Activated gamma-delta T cell (primary cell): Measurements from ENCODE around the gene RPL10.

Source experiments
- DNase-seq: peaks from one replicate; lab custom pipeline; 2025; lab: John Stamatoyannopoulos, UW

RPL10 gene

DNA sequence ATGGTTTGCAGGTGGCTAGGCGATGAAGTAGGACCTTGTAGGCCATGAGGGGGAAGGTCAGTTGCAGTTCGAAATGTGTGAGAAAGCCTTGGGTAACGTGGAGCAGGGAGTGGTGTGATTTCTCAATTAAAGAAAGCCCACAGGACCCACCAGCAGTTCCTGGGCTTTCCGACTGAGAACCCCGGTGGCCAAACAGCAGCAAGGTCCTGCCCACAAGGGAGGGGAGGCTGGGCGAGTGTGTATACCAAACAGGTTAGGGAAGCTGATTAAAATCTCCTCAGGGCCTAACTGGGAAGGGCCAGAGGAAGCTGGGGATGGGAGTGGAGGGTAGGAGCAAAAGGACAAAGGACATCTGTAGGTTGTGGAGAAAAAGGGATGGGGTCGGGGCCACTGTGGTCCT, 32.7 kb downstream of the RPL10 start:
- no peak for DNase-seq

DNA sequence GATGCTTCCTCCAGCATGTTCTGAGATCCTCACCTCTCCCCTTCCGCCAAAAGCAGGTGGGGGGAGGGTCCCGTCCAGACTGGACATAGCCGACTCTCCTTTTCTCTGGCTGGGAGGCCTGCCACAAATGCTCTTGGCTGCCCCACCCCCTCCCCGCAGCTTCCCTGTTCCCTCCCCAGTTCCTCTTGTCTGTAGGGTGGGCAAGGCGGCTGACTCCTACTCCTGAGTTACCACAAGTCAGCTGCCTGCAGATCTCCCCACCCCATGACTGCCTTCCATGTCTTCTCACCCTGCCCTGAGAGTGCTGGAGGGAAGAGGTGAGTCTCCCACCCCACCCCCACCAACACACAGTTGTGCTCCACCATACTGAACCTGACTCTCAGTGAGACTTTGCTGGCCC, 33.2 kb downstream of the RPL10 start:
- no peak for DNase-seq

DNA sequence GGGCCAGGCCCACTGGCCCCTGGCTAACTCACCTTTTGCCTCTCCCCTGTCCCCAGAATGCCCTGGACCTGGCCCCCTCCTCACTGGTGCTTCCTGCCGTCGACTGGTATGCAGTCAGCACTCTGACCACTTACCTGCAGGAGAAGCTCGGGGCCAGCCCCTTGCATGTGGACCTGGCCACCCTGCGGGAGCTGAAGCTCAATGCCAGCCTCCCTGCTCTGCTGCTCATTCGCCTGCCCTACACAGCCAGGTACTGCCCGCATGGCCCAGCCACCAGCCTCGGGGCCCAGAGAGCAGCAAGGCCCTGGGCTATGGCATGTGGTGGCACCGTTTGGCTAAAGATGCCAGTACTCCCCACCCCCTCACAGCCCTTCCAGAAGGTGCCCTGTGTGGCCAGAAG, 34.0 kb downstream of the RPL10 start:
- no peak for DNase-seq

DNA sequence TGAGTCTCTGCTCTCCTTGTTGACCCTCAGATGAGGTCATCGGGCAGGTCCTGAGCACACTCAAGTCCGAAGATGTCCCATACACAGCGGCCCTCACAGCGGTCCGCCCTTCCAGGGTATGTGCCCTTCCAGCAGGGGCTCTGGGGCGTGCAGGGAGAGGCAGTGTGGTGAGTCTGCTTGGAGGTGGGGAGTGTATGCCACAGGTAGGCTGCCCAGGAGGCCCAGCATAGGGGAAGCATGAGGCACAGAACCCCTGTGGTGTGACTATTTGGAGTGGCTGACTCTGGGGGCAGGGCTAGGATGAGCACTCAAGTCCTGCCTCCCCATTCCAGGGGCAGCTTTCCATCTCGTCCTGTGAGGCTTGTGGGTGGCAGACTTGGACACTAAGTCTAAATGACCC, 35.4 kb downstream of the RPL10 start:
- DNase-seq, result no peak

DNA sequence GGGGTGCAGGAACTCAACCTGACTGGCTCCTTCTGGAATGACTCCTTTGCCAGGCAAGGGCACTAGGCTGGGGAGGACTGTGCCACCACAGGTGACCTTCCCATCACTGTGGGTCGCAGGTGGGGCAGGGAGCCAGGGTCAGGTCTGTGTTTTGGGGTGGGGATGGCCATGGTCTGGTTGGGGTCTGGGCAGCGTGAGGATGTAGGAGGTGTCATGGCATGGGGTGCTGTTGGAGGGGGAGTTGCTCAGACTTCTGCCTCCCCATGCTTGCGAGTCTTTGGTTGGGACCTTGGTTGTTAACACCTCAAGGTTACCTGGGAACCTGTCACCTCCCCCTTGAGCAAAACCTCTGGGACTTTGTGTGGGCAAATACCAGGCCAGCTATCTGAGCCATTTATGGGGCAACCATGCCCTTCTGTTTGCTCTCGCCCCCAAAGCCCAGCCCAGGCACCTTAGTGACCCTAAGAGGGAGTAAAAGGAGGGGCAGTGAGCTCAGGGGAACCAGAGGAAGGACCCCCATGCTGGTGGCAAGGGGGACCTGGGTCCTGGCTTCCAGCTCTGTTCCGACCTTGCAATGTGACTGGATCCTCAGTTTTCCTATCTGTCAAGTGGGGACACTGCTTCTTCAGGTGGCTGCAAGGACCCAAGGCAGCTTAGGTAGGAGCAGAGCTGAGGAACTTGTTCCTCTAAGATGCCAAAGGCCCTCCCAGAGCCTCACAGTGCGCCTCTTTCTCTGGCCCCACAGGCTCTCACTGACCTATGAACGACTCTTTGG, 36.4 kb downstream of the RPL10 start:
- DNase-seq, result no peak

DNA sequence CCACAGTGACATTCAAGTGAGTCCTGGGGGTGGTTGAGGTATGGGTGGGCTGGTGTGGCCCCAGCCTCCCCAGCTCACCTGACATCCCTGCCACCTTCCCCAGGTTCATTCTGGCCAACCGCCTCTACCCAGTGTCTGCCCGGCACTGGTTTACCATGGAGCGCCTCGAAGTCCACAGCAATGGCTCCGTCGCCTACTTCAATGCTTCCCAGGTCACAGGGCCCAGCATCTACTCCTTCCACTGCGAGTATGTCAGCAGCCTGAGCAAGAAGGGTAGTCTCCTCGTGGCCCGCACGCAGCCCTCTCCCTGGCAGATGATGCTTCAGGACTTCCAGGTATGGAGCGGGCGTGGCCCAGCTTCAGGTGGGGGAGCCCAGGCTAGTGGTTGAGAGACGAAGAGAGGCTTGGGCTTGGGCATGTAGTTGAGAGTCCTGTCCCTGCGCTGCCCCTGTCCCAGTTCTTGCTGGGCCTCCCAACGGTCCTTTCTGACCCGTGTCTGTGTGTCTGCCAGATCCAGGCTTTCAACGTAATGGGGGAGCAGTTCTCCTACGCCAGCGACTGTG, 37.1 kb downstream of the RPL10 start:
- no peak for DNase-seq

DNA sequence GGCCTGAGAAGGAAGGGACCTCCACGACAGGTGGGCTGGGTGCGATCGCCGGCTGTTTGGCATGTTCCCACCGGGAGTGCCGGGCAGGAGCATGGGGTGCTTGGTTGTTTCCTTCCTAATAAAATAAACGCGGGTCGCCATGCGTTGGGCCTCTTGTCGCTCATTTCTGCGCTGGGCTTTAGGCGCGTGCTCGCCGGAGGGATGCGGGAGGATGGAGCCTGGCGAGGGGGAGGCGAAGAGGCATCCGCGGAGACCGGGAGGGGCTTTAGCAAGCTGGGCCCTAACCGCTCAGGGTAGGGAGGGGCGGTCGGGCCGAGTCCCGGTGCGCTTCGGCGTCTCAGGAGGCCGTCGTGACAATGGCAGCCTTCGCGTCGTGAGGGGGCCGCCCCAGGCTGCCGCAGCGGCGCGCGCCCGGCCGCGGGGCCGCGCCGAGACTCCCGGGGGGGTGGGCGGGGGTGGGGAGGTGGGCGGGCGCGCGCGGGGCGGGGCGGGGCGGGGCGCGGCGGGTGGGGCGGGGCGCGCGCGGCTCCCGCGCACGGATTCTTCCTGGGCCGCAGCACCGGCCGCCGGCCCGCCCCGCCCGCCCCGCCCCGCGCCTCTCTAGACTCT, 38.3 kb downstream of the RPL10 start:
- DNase-seq, result peak; percentile 49

DNA sequence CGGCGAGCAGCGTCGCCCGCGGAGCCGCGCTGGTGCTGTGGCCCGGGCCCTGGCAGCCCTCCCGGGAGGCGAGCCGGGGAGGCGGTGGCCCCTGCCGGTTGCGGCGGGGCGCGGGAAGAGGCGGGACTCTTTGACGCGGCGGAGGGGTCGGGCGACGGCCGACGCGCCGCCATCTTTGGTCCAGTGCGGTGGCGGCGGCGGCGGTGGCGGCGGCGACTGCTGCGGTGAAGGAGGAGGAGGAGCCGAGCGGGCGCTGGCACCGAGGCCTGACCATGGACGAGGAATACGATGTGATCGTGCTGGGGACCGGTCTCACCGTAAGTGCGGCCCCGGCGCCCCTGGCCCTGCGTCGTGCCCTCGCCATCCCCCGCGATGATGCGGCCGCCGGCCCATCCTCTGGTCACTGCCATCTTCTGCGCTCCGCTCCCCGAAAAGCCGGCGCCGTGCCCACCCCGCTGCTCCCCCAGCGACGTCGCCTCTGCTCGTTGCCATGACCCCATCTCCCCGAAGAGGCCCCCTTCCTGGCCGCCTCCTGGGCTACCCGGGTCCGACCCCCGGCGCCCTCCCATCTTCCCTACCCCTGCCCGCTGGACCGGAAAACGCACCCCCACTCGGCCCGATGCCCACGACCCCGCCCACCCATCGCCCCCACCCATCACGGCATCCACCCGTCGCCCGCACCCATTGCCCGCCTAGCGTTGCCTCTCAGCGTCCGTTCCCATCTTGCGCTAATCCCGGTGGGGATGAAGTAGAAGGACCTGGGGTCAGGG, 39.0 kb downstream of the RPL10 start, which contains the start of gene GDI1:
TSS of gene GDI1 (plus strand) at position 172 of the 770 bp plus-strand sequence. CDS start at position 273, 101 bp downstream.
- peak; percentile 58 for DNase-seq

DNA sequence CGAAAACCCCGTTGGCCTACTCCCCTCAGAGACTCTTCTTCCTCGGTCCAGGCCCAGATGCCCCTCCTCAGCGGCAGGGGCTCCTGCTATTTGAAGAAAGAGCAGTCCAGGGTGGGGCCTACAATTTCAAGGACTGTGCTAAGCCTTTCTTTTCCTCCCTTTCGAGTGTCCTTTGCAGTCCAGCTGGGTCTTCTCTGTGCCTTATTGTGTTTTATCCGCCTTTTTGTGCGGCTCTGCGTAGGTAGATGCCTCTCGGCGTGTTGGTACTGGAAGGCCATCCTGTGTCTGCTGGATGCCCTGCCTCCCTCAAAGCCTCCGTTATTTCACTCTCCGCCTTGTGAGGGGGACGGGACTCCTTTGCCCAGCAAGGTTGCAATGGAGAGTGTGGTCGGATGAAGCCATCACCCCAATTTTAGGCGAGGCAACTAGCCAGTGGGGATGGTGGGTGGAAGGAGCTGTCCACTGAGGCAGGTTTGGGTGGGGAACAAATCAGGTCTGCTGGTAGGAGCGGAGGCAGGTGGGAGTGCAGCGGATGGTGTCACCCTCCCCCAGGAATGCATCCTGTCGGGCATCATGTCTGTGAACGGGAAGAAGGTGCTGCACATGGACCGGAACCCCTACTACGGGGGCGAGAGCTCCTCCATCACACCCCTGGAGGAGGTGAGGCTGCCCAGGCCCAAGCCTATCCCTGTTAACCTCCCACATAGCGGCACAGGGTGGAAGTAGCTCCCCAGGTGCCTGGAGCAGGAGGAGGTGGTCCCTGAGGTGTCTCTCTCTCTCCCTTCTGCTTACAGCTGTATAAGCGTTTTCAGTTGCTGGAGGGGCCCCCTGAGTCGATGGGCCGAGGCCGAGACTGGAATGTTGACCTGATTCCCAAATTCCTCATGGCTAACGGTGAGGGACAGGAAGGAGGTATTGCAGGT, 40.1 kb downstream of the RPL10 start:
- no peak for DNase-seq

DNA sequence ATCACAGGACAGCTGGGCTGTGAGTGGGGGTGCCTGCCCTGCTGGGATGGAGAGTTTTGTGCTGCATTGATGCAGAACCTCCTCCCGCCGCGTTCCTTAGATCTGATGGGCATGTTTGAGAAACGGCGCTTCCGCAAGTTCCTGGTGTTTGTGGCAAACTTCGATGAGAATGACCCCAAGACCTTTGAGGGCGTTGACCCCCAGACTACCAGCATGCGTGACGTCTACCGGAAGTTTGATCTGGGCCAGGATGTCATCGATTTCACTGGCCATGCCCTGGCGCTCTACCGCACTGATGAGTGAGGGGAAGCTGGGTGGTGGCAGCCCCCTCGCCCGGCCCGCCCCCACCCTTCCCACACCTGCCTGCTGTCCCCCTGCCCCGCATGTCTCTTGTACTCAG, 41.7 kb downstream of the RPL10 start:
- no peak for DNase-seq

DNA sequence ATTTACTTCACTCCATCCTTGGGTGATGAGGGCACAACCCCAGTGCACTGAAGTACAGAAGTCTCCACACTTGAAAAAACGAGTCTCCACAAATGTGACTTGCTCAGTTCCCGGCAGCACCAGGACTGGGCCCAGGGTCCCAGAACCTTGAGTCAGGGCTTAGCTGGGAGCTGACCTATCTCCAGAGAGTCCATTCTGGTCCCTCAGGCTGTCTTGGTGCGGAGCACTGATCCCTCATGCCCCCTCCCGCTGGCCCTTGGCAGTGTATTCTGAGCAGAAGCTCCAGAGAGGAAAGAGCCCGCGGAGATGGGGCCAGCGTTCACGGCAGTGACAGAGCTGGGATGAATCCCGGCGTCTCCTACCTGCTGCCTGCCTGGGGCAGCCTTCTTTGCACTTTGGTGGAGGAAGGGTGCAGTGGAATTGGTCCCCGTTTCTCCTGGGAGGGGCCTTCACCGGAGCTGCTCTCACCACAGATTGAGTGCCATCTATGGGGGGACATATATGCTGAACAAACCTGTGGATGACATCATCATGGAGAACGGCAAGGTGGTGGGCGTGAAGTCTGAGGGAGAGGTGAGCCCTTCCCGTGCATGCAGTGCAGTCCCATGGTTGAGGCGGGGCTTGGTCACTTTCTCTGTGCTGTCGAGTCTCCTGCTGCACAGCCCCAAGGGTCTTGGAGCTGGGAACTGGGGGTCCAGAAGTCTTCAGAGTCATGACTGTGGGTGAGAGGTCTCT, 42.6 kb downstream of the RPL10 start:
- no peak for DNase-seq

DNA sequence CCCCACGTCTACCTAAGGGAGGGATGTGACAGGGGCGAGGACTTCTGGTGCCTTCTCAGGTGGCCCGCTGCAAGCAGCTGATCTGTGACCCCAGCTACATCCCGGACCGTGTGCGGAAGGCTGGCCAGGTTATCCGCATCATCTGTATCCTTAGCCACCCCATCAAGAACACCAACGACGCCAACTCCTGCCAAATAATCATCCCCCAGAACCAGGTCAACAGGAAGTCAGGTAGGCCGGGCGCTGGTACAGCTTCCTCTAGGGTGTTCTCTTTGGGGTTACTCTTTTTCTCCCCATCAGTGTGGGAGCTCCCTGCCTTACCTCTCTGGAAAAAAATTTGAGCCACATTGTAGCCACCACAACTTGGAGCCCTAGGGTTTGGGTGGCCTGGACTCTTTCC, 43.4 kb downstream of the RPL10 start:
- DNase-seq, result no peak

DNA sequence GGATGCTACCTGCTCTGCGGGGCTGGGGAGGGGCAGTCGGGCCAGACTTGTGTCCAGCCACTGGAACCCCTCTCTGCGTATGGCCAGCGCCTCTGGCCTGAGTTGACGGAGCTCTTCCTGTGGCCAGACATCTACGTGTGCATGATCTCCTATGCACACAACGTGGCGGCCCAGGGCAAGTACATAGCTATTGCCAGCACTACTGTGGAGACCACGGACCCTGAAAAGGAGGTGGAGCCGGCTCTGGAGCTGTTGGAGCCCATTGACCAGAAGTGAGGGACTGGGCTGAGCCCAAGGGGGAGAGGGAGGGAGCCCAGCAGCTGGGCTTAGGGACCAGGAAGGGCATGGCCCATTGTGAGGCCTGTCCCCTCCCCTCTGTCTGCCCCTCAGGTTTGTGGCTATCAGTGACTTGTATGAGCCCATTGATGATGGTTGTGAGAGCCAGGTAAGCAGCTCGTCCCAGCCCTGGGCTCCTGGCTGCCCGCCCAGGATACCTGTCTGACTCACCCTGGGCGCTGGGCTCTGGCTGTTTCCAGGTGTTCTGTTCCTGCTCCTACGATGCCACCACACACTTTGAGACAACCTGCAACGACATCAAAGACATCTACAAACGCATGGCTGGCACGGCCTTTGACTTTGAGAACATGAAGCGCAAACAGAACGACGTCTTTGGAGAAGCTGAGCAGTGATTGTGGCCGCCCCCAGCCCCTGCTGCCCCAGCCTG, 44.0 kb downstream of the RPL10 start:
- DNase-seq, result no peak

DNA sequence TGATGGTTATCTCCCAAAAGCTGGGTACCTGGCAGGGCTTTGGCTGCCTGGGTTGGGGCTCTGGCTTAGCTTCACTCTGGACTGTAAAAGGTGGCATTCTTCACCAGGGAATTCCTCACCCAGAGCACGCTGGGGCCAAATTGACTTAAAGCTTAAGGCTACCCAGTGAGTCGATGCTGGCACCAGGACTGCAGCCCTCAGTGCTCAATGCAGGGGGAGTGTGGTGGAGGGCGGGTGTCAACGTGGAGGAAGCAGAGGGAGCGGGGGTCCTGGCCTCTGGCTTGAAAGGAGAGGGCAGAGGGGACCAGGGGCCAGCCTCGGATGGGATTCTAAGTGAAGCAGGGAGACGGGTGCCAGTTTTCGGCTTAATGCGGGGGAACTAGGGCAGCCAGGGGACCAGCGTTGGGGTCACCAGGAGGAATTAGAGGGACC, 45.3 kb downstream of the RPL10 start:
- no peak for DNase-seq

DNA sequence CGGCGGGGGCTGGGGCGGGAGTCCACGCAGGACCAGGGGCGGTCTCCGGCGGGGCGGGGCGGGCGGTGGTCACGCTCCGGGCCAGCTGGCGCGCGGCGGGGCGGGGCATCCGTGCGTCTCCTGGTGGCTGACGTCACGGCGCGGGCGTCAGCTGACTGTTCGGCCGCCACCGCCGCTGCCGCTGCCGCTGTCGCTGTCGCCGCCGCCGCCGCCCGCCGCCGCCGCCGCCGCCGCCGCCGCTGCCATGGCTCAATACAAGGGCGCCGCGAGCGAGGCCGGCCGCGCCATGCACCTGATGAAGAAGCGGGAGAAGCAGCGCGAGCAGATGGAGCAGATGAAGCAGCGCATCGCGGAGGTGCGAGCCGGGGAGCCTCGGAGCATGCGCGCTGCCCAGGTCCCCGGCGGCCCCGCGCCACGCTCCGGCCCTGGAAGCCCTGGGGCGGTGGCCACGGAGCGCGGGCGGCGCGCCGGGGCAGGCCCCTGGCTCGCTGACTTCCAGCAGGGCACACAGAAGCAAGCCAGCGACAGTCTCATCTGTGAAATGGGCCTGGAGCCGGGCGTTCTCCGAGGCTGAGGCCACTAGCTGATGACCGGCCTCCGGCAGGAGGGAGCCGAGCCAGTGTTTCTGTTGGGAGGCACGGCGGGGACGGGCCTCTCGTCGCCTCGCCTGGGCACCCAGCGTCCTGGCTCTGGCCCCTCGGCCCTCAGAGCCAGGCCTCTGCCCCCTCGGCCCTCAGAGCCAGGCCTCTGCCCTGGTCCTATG, 46.0 kb downstream of the RPL10 start, which contains the start of gene FAM50A:
TSS of gene FAM50A (plus strand) at position 150 of the 763 bp plus-strand sequence. CDS start at position 245, 95 bp downstream.
- DNase-seq, result peak; percentile 69

DNA sequence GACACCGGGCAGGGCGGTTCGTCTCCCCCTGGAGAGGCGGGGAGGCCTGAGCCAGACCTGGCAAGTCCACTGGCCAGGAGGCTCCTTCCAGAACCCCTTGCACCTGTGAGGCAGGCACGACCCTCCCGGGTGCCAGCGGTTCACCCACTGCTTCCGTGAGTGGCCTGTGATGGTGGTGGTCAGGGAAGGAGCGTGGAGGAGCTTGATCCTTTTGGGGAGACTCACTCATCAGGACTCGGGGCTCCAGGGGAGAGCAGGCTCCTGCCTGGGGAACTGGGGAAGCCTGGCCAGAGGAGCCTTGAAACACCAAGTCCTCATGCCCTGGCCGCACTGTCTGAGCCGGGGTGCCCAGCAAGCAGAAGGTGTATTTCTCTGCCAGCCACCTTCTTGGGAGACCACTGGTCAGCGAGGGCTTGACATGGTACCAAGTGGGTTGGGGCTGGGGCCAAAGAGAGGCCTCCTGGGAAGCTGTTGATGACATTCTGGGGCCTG, 46.6 kb downstream of the RPL10 start:
- no peak for DNase-seq

DNA sequence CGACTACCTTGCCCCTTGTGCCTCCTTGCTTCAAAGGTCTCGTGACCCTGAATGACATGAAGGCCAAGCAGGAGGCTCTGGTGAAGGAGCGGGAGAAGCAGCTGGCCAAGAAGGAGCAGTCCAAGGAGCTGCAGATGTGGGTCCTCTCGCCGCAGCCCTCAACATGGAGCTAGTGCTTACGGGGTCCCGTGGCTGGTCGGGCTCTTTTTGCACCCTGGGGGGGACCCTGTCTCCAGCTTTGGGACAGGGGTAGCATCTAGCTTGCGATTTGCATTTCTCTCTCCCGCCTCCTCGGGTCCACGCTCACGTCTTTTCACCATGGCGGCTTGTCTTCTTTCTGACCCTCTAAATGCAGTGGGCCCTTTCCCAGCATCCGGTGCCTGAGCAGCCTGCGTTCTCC, 47.6 kb downstream of the RPL10 start:
- no peak for DNase-seq

DNA sequence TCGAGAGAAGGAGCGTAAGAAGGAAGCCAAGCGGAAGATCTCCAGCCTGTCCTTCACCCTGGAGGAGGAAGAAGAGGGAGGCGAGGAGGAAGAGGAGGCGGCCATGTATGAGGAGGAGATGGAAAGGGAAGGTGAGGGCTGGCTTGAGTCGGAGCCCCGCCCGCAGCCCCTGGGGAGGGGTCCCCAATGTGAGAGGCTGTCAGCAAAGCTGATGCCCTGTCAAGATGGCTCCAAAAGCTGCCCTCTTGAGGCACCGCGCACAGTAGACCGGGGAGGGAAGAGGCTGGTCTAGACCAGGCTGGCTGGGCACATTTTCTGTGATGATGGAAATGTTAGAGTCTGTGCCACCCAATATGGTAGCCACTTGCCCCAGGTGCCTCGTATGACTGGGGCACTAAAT, 48.3 kb downstream of the RPL10 start:
- no peak for DNase-seq

DNA sequence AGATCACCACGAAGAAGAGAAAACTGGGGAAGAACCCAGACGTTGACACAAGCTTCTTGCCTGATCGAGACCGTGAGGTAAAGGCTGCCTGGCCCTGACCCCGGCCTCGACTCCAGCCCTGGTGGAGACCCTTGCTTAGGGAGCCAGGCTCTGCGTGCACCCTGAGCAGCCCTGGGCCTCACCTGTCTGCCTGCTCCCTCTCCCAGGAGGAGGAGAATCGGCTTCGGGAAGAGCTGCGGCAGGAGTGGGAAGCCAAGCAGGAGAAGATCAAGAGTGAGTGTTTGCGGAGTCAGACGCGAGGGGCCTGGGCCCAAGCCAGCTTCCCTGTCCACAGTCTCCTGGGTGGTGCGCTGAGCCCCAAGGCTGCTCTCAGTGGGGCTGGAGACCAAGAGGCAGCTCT, 50.3 kb downstream of the RPL10 start:
- no peak for DNase-seq
